Neutrophil (primary cell): ENCODE measurements around the gene KCTD16.
A peak's percentile ranks its signal among the peaks of the same experiment; 100 is the strongest.

ENCODE experiments used
- H3K27ac ChIP-seq: fragments of 200-600 bp; sonication (generic); 2 replicates; pipeline ENCODE4 v1.5.1; 2016; ENCODE audit warnings: mild to moderate bottlenecking, moderate library complexity
- H3K27me3 ChIP-seq: fragments of 200-600 bp; sonication (generic); 2 replicates; pipeline ENCODE4 v1.6.0; 2016; ENCODE audit warnings: mild to moderate bottlenecking
- H3K36me3 ChIP-seq: fragments of 200-600 bp; sonication (generic); 2 replicates; pipeline ENCODE4 v1.5.1; 2017
- H3K4me1 ChIP-seq, 2 experiments: fragments of 200-600 bp in 1 of 2; sonication (generic) in 1 of 2; 1 replicate in 1 of 2; 2 replicates in 1 of 2; pipeline versions ENCODE4 v1.5.1 to v1.6.1; 2013 to 2016; ENCODE audit warnings: low read depth in 1 of 2, low read length in 1 of 2, mild to moderate bottlenecking in 1 of 2, moderate library complexity in 1 of 2; ENCODE audit not compliant: control insufficient read depth in 1 of 2, insufficient read depth in 1 of 2
- H3K4me3 ChIP-seq, 2 experiments: fragments of 200-600 bp in 1 of 2; sonication (generic) in 1 of 2; 1 replicate in 1 of 2; 2 replicates in 1 of 2; pipeline ENCODE4 v1.5.1; 2013 to 2016; ENCODE audit warnings: low read depth in 1 of 2, low read length in 1 of 2, mild to moderate bottlenecking in 1 of 2, moderate library complexity in 1 of 2
- H3K9me3 ChIP-seq: fragments of 200-600 bp; sonication (generic); 2 replicates; pipeline ENCODE4 v1.5.1; 2016
- TF ChIP-seq, protein P1 (sequence below): fragments of 200-600 bp; sonication (generic); IDR thresholded peaks from 2 replicates; pipeline ENCODE4 v1.5.1; 2016; ENCODE audit warnings: antibody characterized with exemption

KCTD16 gene

DNA sequence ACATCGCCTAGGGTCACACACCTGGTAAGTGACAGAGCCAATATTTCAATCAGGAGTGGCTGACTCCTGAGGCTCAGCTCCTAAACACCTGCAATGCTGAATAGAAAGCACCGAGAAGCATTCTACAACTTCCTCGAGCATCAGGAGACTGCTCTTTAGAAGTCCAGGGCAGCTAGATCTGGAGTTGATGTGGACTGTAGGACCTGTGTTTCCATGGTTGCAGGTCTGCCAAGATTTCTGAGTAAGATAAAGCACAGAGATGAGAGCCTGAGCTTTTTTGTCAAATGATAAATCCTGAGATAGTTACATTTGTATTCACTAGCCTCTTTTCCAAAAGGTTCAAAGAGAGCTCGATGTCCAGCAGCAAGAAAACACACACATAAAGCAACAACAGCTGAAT lies 44.0 kb upstream of the KCTD16 start:
- TF ChIP-seq, protein P1, sequence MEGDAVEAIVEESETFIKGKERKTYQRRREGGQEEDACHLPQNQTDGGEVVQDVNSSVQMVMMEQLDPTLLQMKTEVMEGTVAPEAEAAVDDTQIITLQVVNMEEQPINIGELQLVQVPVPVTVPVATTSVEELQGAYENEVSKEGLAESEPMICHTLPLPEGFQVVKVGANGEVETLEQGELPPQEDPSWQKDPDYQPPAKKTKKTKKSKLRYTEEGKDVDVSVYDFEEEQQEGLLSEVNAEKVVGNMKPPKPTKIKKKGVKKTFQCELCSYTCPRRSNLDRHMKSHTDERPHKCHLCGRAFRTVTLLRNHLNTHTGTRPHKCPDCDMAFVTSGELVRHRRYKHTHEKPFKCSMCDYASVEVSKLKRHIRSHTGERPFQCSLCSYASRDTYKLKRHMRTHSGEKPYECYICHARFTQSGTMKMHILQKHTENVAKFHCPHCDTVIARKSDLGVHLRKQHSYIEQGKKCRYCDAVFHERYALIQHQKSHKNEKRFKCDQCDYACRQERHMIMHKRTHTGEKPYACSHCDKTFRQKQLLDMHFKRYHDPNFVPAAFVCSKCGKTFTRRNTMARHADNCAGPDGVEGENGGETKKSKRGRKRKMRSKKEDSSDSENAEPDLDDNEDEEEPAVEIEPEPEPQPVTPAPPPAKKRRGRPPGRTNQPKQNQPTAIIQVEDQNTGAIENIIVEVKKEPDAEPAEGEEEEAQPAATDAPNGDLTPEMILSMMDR: no peak
- peaks cover 28 to 34% of the 10 kb centered on the region in 2 experiments for H3K4me1 ChIP-seq
- no peaks in the 10 kb centered on the region for H3K9me3 ChIP-seq
- no peaks in the 10 kb centered on the region for H3K36me3 ChIP-seq
- H3K27ac ChIP-seq: no peak overlapping the region
- H3K4me3 ChIP-seq: no peak overlapping the region
- H3K27me3 ChIP-seq: no peaks in the 10 kb centered on the region

GRCh38 chr5:144128844-144129243 lies 41.8 kb upstream of the KCTD16 start:
- Histone ChIP-seq H3K27ac (peak overlapping the region; percentile 62), H3K4me3 (peak overlapping the region in 1 of 2 experiments; percentile 1), H3K9me3 (no peaks in the 10 kb centered on the region), H3K4me1 (peaks cover 41 to 48% of the 10 kb centered on the region in 2 experiments), H3K27me3 (no peaks in the 10 kb centered on the region), H3K36me3 (no peaks in the 10 kb centered on the region)
- TF ChIP-seq, protein P1: no peak

GRCh38 chr5:144130306-144130705 lies 40.4 kb upstream of the KCTD16 start:
- Histone ChIP-seq H3K27me3 (no peaks in the 10 kb centered on the region), H3K9me3 (no peaks in the 10 kb centered on the region), H3K4me1 (peaks cover 47 to 62% of the 10 kb centered on the region in 2 experiments), H3K27ac (no peak overlapping the region), H3K4me3 (no peak overlapping the region), H3K36me3 (no peaks in the 10 kb centered on the region)
- TF ChIP-seq, protein P1: no peak

DNA sequence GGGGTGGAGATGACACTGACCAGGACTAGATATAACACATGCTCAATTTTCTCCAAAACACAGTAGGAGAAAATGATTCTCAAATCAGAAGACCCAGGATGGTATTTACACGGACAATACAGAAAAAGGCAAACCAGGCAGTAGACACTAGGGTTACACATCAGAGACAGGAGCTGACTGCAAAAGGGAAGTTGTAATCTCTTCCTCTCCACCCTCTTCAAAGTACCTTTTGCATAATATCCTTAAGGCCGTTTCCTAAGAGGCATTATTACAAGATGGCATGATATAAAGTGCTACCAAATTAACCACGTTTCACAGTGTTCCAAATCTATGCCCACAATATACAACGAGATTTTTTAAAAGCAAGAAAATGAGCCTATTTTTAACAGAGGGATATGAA lies 39.4 kb upstream of the KCTD16 start:
- TF ChIP-seq, protein P1: no peak
- H3K4me3 ChIP-seq: peak overlapping the region in 1 of 2 experiments; percentile 8
- peaks cover 56 to 72% of the 10 kb centered on the region in 2 experiments for H3K4me1 ChIP-seq
- H3K36me3 ChIP-seq: no peaks in the 10 kb centered on the region
- H3K9me3 ChIP-seq: no peaks in the 10 kb centered on the region
- H3K27ac ChIP-seq: peak overlapping the region; percentile 65
- H3K27me3 ChIP-seq: no peaks in the 10 kb centered on the region

DNA sequence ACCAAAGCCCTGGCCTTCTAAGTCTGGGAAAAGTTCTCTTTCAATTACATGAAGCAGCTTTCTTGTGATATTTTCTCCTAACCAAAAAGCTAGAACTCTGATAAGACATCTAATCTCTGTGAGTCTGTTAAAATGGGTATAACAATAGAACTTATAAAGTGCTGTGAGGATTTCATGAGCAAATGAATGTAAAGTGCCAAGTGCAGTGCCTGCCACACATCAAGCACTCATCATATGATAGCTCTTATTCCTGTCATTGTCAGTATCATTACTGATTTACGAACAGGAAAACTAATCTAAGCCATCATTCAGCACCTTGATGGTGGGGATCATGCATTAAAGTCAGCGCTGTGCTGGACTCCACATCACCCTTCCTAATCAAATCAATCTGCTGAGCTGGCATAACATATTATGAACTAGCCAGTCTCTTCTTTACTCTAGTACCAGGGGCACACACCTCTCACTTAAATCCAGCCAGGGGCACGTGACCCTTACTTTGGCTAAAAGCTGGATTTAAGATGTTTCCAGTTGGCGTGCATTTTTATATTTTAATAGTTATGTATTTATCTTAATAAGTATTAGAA lies 37.5 kb upstream of the KCTD16 start:
- Histone ChIP-seq H3K4me1 (peaks cover 60 to 76% of the 10 kb centered on the region in 2 experiments), H3K36me3 (no peaks in the 10 kb centered on the region)
- TF ChIP-seq, protein P1: no peak

More for the DNA sequence above, 37.5 kb upstream of the KCTD16 start:
- Histone ChIP-seq H3K27ac (no peak overlapping the region), H3K9me3 (no peaks in the 10 kb centered on the region), H3K27me3 (no peaks in the 10 kb centered on the region), H3K4me3 (no peak overlapping the region)
